HEK293T (cell line): ENCODE data around the gene KCTD18.

Experiments used
- BHLHE40 ChIP-seq: fragments of 450-650 bp; IDR thresholded peaks from 2 replicates; pipeline ENCODE4 v1.6.1; 2016; ENCODE audit warnings: mild to moderate bottlenecking, moderate library complexity, borderline replicate concordance
- ELF4 ChIP-seq: fragments of 450-650 bp; IDR thresholded peaks from 2 replicates; pipeline ENCODE4 v1.6.1; 2017; ENCODE audit warnings: antibody characterized with exemption
- FOXM1 ChIP-seq: fragments of 450-650 bp; IDR thresholded peaks from 2 replicates; pipeline ENCODE4 v1.6.1; 2017; ENCODE audit warnings: mild to moderate bottlenecking, borderline replicate concordance
- SP1 ChIP-seq: fragments of 450-650 bp; IDR thresholded peaks from 2 replicates; pipeline ENCODE4 v1.6.1; 2017

DNA sequence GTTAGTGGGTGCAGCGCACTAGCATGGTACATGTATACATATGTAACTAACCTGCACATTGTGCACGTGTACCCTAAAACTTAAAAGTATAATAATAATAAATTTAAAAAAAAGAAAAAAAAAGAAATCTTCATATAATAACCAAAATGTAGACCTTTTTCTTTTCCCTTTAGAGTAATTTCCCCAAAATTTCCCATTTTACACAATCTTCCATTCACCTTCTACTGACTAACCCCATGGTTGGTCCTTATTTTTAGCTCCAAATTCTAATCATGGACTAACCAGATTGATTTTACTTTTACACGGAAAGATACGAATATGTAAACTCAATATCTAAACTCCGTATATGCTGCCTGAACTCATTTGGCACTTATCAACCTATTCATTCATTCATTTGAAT lies 7.7 kb downstream of the KCTD18 start:
- TF ChIP-seq ELF4: no peak
- no peak for TF ChIP-seq BHLHE40
- no peak for TF ChIP-seq FOXM1
- TF ChIP-seq SP1: no peak
